Measurements from ENCODE around the gene MYBPH.

DNA sequence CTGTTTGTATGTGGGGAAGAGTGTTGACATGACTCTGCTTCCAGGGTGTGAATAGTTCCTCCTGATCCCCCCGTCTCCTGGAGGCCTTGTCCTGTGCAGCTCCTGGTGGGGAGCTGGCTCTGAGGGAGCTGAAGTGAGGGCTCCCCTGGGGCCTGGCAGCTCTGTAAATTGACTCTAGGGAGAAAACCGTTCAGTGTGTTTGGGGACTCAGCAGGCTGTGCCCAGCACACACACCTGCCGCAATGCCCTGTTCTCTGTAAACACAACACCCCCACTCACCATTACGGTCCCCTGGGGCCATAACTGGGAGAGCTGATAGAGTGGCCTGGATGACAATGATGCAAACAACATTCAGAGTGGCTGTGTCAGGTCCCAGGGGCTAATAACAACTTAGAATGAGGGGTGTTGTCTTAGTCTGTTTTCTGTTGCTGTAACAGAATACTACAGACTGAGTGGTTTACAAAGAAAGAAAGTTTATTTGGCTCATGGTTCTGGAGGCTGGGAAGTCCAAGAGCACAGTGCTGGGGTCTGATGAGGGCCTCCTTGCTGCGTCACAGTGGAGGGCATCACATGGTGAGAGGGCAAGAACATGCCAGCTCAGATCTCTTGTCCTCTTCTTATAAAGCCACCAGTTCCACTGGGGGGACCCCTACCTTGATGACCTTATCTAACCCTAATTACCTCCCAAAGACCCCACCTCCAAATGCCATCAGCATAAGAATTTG is 32.8 kb downstream of the MYBPH start:
- TF ChIP-seq, protein P1, sequence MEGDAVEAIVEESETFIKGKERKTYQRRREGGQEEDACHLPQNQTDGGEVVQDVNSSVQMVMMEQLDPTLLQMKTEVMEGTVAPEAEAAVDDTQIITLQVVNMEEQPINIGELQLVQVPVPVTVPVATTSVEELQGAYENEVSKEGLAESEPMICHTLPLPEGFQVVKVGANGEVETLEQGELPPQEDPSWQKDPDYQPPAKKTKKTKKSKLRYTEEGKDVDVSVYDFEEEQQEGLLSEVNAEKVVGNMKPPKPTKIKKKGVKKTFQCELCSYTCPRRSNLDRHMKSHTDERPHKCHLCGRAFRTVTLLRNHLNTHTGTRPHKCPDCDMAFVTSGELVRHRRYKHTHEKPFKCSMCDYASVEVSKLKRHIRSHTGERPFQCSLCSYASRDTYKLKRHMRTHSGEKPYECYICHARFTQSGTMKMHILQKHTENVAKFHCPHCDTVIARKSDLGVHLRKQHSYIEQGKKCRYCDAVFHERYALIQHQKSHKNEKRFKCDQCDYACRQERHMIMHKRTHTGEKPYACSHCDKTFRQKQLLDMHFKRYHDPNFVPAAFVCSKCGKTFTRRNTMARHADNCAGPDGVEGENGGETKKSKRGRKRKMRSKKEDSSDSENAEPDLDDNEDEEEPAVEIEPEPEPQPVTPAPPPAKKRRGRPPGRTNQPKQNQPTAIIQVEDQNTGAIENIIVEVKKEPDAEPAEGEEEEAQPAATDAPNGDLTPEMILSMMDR (conservative IDR thresholded peaks at IDR 0.05; ENCODE audit: low read length), result no peak
- TF ChIP-seq EZH2phosphoT487 (IDR thresholded peaks at IDR 0.05; ENCODE audit: borderline replicate concordance), result no peak
